Measurements from ENCODE around the gene SYTL3. TPM values are rescaled to one million over a fixed set of nuclear protein-coding genes. Genes with fewer than 3 reads are reported as not detected.

SYTL3 gene
- total RNA-seq, 4 donors from 2014 or later, result 2.8 to 5.1 (median 3.4) TPM

- H3K4me3 ChIP-seq, result no peak overlapping the region
- DNase-seq (ENCODE audit: low spot score in 2 of 2), result no peak
- H3K9me3 ChIP-seq, result no peaks in the 10 kb centered on the region
- no peaks in the 10 kb centered on the region for H3K27me3 ChIP-seq
- WGBS, result 86% methylated on average over 6 of the region's 6 CpGs
- TF ChIP-seq CTCF (IDR thresholded peaks at IDR 0.05) (no peak), EP300 (IDR thresholded peaks at IDR 0.05) (no peak)
- H3K4me1 ChIP-seq, result no peaks in the 10 kb centered on the region
- no peaks in the 10 kb centered on the region for H3K36me3 ChIP-seq
- H3K27ac ChIP-seq, result no peak overlapping the region
Measured at GRCh38 chr6:158713469-158713868, 63.6 kb downstream of the SYTL3 start.

- H3K27ac ChIP-seq, result no peak overlapping the region
- H3K36me3 ChIP-seq, result no peaks in the 10 kb centered on the region
- no peak for DNase-seq (ENCODE audit: low spot score in 2 of 2)
Measured at GRCh38 chr6:158714706-158715105, 64.9 kb downstream of the SYTL3 start.

GRCh38 chr6:158715330-158716311 is 65.8 kb downstream of the SYTL3 start:
- DNase-seq (ENCODE audit: low spot score in 2 of 2), result no peak
- TF ChIP-seq POLR2AphosphoS5 (IDR thresholded peaks at IDR 0.05) (no peak), POLR2A (IDR thresholded peaks at IDR 0.05) (no peak), CTCF (IDR thresholded peaks at IDR 0.05) (no peak), EP300 (IDR thresholded peaks at IDR 0.05) (no peak)
- no peaks in the 10 kb centered on the region for H3K9me3 ChIP-seq
- H3K4me3 ChIP-seq, result no peak overlapping the region
- H3K36me3 ChIP-seq, result no peaks in the 10 kb centered on the region
- H3K27me3 ChIP-seq, result no peaks in the 10 kb centered on the region
- no peak overlapping the region for H3K27ac ChIP-seq
- WGBS, result 90% methylated on average over 16 of the region's 16 CpGs
- peaks cover 2% of the 10 kb centered on the region for H3K4me1 ChIP-seq

More at GRCh38 chr6:158714706-158715105, 64.9 kb downstream of the SYTL3 start:
- no peak overlapping the region for H3K4me3 ChIP-seq
- TF ChIP-seq POLR2AphosphoS5 (IDR thresholded peaks at IDR 0.05), result no peak
- TF ChIP-seq EP300 (IDR thresholded peaks at IDR 0.05), result no peak
- no peak for TF ChIP-seq CTCF (IDR thresholded peaks at IDR 0.05)
- no peak for TF ChIP-seq POLR2A (IDR thresholded peaks at IDR 0.05)
- H3K27me3 ChIP-seq, result no peaks in the 10 kb centered on the region
- WGBS, result 75% methylated on average over 8 of the region's 8 CpGs
- no peaks in the 10 kb centered on the region for H3K9me3 ChIP-seq
- no peaks in the 10 kb centered on the region for H3K4me1 ChIP-seq

GRCh38 chr6:158717341-158718330 is 67.8 kb downstream of the SYTL3 start:
- TF ChIP-seq CTCF (IDR thresholded peaks at IDR 0.05) (no peak), POLR2AphosphoS5 (IDR thresholded peaks at IDR 0.05) (no peak), EP300 (IDR thresholded peaks at IDR 0.05) (no peak), POLR2A (IDR thresholded peaks at IDR 0.05) (no peak)
- 91% methylated on average over 16 of the region's 16 CpGs for WGBS
- H3K9me3 ChIP-seq, result no peaks in the 10 kb centered on the region
- H3K4me1 ChIP-seq, result peaks cover 5% of the 10 kb centered on the region
- no peaks in the 10 kb centered on the region for H3K36me3 ChIP-seq
- no peaks in the 10 kb centered on the region for H3K27me3 ChIP-seq
- H3K27ac ChIP-seq, result no peak overlapping the region
- no peak for DNase-seq (ENCODE audit: low spot score in 2 of 2)
- H3K4me3 ChIP-seq, result no peak overlapping the region

All from suprapubic skin (tissue), 4 donors.